Measurements from ENCODE around the gene MS4A6E.

Gene MS4A6E

DNA sequence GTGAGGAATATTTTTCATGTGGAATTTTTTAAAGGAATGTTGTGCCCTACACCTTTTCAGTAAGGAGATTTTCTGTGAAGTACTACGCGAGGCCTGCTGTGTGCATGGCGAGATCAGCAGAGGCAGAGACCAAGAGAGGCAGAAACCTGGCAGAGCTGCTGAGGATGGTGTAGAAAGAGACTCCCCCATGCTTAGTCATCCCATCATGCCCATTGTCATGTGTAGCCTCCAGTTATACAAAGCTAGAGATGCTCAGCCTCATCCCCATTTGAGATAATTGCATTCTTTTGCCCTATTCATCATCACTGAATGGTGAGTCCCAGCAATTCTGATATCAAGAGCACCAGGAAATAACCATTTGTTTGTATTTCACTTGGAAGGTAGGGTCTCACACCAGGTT lies 48.3 kb downstream of the MS4A6E start:
- DNase-seq (ENCODE audit: low read depth) = no peak

DNA sequence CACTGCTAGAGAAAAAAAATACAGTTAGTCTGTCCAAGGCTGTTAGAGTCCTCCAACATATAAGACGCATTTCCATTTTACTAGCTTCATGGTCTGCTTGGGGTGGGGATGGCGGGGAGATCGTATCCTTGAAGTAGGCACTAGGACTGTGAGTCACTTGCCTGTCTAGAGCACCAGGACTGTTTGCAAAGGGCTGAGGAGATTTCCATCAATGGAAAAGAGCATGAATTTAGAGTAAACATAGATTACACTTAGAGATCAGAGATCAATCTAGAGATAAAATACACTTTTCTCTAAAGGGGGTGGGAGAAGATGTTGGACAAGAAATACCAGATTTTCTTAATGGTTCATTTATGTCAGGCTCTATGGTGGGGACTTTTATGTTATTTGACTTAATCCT lies 49.5 kb downstream of the MS4A6E start:
- no peak for DNase-seq (ENCODE audit: low read depth)

DNA sequence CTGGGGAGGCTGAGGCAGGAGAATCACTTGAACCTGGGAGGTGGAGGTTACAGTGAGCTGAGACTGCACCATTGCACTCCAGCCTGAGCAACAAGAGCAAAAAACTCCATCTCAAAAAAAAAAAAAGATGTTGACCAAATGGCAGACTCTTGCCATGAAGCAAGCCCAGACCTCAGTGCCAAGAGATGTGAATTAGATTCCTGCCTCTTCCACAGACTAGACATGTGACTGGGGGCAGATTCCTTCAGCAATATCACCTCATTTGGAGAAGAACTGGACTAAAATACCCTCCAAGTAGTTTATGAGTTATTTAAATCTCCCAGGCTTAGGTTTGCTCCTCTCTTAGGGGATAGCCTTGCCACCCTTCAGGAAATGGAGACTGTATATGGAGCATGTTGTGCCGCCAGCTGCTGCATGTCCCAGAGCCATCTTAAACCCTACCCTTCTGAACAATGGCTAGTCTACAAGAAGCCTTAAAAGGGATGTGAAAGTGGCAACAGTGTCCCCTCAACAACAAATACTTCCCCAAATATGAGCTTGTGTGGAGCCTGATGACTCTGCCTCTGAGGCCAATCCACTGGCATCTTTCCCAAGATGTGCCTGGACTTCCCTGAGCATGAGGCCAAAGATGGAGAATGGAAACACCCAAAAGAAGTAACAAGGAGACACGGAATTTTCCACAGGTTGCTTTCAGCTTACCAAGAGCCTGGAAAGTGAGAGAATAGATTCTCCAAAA lies 50.5 kb downstream of the MS4A6E start:
- no peak for DNase-seq (ENCODE audit: low read depth)

DNA sequence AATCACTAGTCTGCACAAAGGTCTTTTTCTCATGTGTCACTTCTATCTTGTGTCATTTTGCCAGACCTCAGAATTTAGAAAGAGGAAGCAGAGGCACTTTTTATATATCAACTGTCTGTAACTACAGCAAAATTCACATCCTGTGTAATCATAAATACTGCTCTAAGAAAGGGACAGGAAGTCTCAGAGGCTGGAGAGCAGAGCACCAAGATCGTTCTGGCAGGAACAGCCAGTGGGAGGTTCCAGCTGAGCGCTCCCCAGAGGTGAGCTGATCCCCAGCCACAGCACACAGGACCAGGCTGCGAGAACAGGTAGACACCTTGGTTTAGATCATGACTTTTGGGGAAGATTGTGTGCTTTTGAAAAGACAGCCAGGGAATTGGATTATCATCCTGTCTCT lies 51.3 kb downstream of the MS4A6E start, which contains the start of gene MS4A7:
Gene MS4A7, plus strand, starts transcription at position 179 of the 400 bp plus-strand sequence. CDS start 4,610 bp downstream, outside the sequence.
- no peak for DNase-seq (ENCODE audit: low read depth)

DNA sequence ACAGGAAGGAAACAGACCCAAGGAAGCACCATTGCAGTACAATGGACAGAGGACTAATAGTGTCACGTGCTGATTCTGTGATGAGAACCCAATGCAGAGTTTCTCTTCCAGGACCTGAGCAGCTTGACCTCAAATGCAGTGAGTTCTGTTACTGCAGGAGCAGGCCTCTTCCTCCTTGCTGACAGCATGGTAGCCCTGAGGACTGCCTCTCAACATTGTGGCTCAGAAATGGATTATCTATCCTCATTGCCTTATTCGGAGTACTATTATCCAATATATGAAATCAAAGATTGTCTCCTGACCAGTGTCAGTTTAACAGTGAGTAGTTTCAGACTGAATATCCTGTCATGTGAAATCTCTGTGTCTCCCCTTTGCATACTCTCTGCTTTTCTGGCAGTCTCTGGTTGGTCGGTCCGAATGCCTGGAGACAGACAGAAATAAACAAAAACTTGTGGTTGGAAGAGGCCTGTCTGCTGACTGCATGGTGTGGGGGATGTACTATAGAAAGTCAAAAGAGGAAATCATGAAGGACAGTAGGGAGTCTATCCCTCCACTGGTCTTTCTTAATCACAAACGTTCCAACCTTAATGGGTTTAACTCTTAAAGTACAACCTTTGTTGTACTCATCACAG lies 62.3 kb downstream of the MS4A6E start:
- no peak for DNase-seq (ENCODE audit: low read depth)

DNA sequence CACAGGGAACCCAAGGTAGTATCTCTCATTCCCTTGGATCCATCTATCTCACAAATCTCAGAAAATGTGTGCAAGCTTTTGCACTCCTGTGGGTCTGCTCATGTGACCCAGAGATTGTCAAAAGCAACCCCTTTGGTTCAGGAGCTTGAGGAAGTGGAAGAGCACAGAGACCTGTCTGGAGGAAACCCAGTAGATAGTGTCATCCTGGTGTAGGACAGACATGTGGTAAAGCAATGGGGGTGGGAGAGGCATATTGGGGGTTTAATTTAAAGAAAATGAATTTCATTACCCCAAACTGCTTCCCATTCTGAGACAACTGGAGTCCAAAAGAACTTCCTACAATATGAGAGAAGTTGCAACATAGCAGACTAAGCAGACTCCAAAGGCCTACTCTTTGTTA lies 63.4 kb downstream of the MS4A6E start:
- no peak for DNase-seq (ENCODE audit: low read depth)
